NB4 (cell line): Measurements from ENCODE around the gene CACNA1A.

ENCODE experiments used
- POLR2A ChIP-seq: IDR thresholded peaks from 2 replicates; pipeline ENCODE4 v1.6.1; 2011; ENCODE audit warnings: mild to moderate bottlenecking; ENCODE audit not compliant: insufficient read length; ENCODE audit errors: extremely low read depth
- TF ChIP-seq, protein P1 (sequence below): IDR thresholded peaks from 2 replicates; pipeline ENCODE4 v1.6.1; 2011; ENCODE audit warnings: low read depth, low read length
- TF ChIP-seq, protein P2 (sequence below): IDR thresholded peaks from one replicate; pipeline ENCODE4 v1.5.1; 2012; ENCODE audit warnings: low read depth, low read length

DNA sequence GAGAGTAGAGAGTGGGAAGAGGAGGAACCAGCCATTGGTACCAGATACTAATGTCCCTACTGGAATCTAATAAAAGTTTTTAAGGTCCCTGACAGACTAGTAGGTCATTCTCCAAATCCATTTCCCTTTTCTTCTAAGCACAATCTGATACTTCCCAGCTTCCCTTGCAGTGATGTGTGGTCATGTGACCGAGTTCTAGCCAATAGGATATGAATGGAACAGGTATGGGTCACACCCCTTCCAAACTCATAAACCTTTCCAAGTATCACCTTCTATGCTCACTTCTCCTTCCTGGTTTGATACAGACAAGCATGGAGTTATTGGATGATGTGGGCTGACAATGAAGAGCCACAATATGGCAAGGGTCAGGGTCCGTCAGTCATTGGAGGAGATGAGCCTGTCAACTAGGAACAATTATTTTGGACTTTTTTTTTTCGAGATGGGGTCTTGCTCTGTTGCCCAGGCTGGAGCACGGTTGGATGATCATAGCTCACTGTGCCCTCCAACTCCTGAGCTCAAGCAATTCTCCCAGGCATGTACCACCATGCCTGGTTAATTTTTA lies 54.8 kb downstream of the CACNA1A start:
- TF ChIP-seq, protein P1, sequence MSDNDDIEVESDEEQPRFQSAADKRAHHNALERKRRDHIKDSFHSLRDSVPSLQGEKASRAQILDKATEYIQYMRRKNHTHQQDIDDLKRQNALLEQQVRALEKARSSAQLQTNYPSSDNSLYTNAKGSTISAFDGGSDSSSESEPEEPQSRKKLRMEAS = no peak
- TF ChIP-seq, protein P2, sequence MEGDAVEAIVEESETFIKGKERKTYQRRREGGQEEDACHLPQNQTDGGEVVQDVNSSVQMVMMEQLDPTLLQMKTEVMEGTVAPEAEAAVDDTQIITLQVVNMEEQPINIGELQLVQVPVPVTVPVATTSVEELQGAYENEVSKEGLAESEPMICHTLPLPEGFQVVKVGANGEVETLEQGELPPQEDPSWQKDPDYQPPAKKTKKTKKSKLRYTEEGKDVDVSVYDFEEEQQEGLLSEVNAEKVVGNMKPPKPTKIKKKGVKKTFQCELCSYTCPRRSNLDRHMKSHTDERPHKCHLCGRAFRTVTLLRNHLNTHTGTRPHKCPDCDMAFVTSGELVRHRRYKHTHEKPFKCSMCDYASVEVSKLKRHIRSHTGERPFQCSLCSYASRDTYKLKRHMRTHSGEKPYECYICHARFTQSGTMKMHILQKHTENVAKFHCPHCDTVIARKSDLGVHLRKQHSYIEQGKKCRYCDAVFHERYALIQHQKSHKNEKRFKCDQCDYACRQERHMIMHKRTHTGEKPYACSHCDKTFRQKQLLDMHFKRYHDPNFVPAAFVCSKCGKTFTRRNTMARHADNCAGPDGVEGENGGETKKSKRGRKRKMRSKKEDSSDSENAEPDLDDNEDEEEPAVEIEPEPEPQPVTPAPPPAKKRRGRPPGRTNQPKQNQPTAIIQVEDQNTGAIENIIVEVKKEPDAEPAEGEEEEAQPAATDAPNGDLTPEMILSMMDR = no peak
- TF ChIP-seq POLR2A = no peak
